NCI-H226 (cell line): ENCODE data around the gene NFATC1.

Source experiments
- DNase-seq: peaks from one replicate; pipeline ENCODE4 v3.0.0-alpha.2; 2015

The NFATC1 gene

GRCh38 chr18:79459946-79460480, 64.3 kb downstream of the NFATC1 start:
- no peak for DNase-seq

- DNase-seq, result no peak
Measured at GRCh38 chr18:79460481-79461300, 65.0 kb downstream of the NFATC1 start.

- DNase-seq, result no peak
Measured at GRCh38 chr18:79461627-79462026, 65.9 kb downstream of the NFATC1 start.

- DNase-seq, result no peak
Measured at GRCh38 chr18:79463424-79463960, 67.8 kb downstream of the NFATC1 start.

GRCh38 chr18:79465392-79465991, 69.8 kb downstream of the NFATC1 start:
- DNase-seq, result no peak

GRCh38 chr18:79466591-79466990, 70.9 kb downstream of the NFATC1 start:
- no peak for DNase-seq

GRCh38 chr18:79467126-79467525, 71.4 kb downstream of the NFATC1 start:
- DNase-seq, result no peak

- no peak for DNase-seq
Measured at GRCh38 chr18:79468119-79468789, 72.5 kb downstream of the NFATC1 start.

- no peak for DNase-seq
Measured at GRCh38 chr18:79469309-79469708, 73.6 kb downstream of the NFATC1 start.

GRCh38 chr18:79469751-79470505, 74.2 kb downstream of the NFATC1 start:
- no peak for DNase-seq

GRCh38 chr18:79470547-79470946, 74.8 kb downstream of the NFATC1 start:
- DNase-seq, result no peak

GRCh38 chr18:79471046-79471445, 75.3 kb downstream of the NFATC1 start:
- DNase-seq, result no peak

GRCh38 chr18:79471597-79471996, 75.9 kb downstream of the NFATC1 start:
- no peak for DNase-seq

- no peak for DNase-seq
Measured at GRCh38 chr18:79472176-79472575, 76.4 kb downstream of the NFATC1 start.

- DNase-seq, result no peak
Measured at GRCh38 chr18:79472946-79473345, 77.2 kb downstream of the NFATC1 start.

GRCh38 chr18:79476031-79476917, 80.5 kb downstream of the NFATC1 start:
- no peak for DNase-seq

GRCh38 chr18:79476918-79477571, 81.3 kb downstream of the NFATC1 start:
- no peak for DNase-seq

GRCh38 chr18:79477711-79478483, 82.2 kb downstream of the NFATC1 start:
- no peak for DNase-seq

- no peak for DNase-seq
Measured at GRCh38 chr18:79478484-79479115, 82.9 kb downstream of the NFATC1 start.
